GM23248 (cell line): Measurements from ENCODE around the gene BCR. TPM values are rescaled to one million over a fixed set of nuclear protein-coding genes. Genes with fewer than 3 reads are reported as not detected.

Experiments used
- DNase-seq: peaks from one replicate; pipeline ENCODE4 v3.0.0-alpha.2; 2015
- H2AFZ ChIP-seq: fragments of 200-600 bp; sonication (generic); 2 replicates; pipeline ENCODE4 v1.6.1; 2016; ENCODE audit warnings: antibody characterized with exemption
- H3F3A ChIP-seq: fragments of 200-600 bp; sonication (generic); 2 replicates; pipeline ENCODE4 v1.6.1; 2016; ENCODE audit warnings: mild to moderate bottlenecking, antibody characterized with exemption, mixed run types; ENCODE audit not compliant: insufficient read depth
- H3K27ac ChIP-seq: fragments of 200-600 bp; sonication (generic); 2 replicates; pipeline ENCODE4 v1.5.1; 2016; ENCODE audit warnings: mild to moderate bottlenecking
- H3K27me3 ChIP-seq: fragments of 200-600 bp; sonication (generic); replicated peaks from 2 replicates; pipeline ENCODE4 v1.6.1; 2016; ENCODE audit warnings: mild to moderate bottlenecking; ENCODE audit not compliant: insufficient read depth
- H3K36me3 ChIP-seq: fragments of 200-600 bp; sonication (generic); 2 replicates; pipeline ENCODE4 v1.6.1; 2016; ENCODE audit warnings: low read depth, mild to moderate bottlenecking
- H3K4me1 ChIP-seq: fragments of 200-600 bp; sonication (generic); 2 replicates; pipeline ENCODE4 v1.6.1; 2016; ENCODE audit warnings: mild to moderate bottlenecking; ENCODE audit not compliant: insufficient read depth
- H3K4me2 ChIP-seq: fragments of 200-600 bp; sonication (generic); one replicate; pipeline ENCODE4 v1.6.1; 2016; ENCODE audit warnings: mild to moderate bottlenecking; ENCODE audit not compliant: unreplicated experiment
- H3K4me3 ChIP-seq: fragments of 200-600 bp; sonication (generic); 2 replicates; pipeline ENCODE4 v1.5.1; 2016; ENCODE audit warnings: mild to moderate bottlenecking
- H3K79me2 ChIP-seq: fragments of 200-600 bp; sonication (generic); 2 replicates; pipeline ENCODE4 v1.6.1; 2016; ENCODE audit warnings: mild to moderate bottlenecking; ENCODE audit not compliant: insufficient read depth
- H3K9ac ChIP-seq: fragments of 200-600 bp; sonication (generic); 2 replicates; pipeline ENCODE4 v1.6.1; 2016; ENCODE audit warnings: mild to moderate bottlenecking
- H3K9me2 ChIP-seq: fragments of 200-600 bp; sonication (generic); 2 replicates; pipeline ENCODE4 v1.6.1; 2016; ENCODE audit warnings: mixed run types, mild to moderate bottlenecking, moderate library complexity; ENCODE audit not compliant: insufficient read depth
- H3K9me3 ChIP-seq: fragments of 200-600 bp; sonication (generic); one replicate; pipeline ENCODE4 v1.6.1; 2017; ENCODE audit warnings: low read depth
- H4K20me1 ChIP-seq: fragments of 200-600 bp; sonication (generic); 2 replicates; pipeline ENCODE4 v1.6.0; 2016; ENCODE audit not compliant: insufficient read depth
- EZH2 ChIP-seq: fragments of 200-600 bp; sonication (generic); IDR thresholded peaks from 2 replicates; pipeline ENCODE4 v1.6.1; 2018; ENCODE audit warnings: antibody characterized with exemption, mild to moderate bottlenecking; ENCODE audit not compliant: insufficient read depth, poor library complexity, severe bottlenecking
- EZH2phosphoT487 ChIP-seq: fragments of 200-600 bp; sonication (generic); IDR thresholded peaks from 2 replicates; pipeline ENCODE4 v1.6.1; 2018; ENCODE audit warnings: antibody characterized with exemption, moderate library complexity, mild to moderate bottlenecking, low read depth; ENCODE audit not compliant: insufficient read depth
- WGBS, 2 experiments: methylation state at CpG; one replicate each; pipeline ENCODE4 v1.1.6; 2015 to 2017; ENCODE audit warnings: low lambda C conversion rate in 2 of 2, low coverage in 1 of 2; ENCODE audit errors: missing lambda C conversion rate in 2 of 2; 5-methylcytosine and 5-hydroxymethylcytosine counted together
- in situ Hi-C: fragments of 300-500 bp; cut with MboI; formaldehyde crosslinking; loops from 2 replicates; pipeline ENCODE4 v1.15.0; 2020
- polyA plus RNA-seq: library from polyadenylated mRNA; unstranded; fragments of >200 nt; fragmentation: Nextera tagmentation; extraction: Ambion mirVana; gene quantifications from 2 replicates; pipeline ENCODE4 v1.2.1, GENCODE V29; 2016
- total RNA-seq: library from RNA; depleted of rRNA; stranded (reverse); fragments of >200 nt; shearing (Covaris generic); gene quantifications from 2 replicates; pipeline ENCODE4 v1.2.3, GENCODE V29; 2014

BCR gene
- total and polyA plus RNA-seq, 2 experiments from 2014 or later, result 4.7 to 30.0 TPM

DNA sequence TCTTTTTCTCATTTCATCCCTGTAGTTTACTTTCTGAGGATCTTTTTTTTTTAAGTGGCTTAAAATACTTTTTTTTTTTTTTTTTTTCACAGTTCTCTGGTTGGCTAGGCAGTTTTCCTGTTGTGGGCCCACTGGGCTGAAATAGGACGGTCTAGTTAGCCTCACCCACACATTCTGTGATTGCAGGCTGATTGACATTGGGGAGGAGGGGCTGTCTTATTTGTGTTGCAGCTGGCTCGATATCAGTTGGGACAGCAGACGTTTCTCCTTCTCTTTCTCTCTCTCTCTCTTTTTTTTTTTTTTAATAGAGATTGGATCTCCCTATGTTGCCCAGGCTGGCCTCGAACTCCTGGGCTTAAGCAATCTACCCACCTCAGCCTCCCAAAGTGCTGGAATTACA, 6.9 kb downstream of the BCR start:
- no peak overlapping the region for H2AFZ ChIP-seq
- in situ Hi-C loops, result loop anchor here (25.0 kb wide), 1 partner anchor 350 kb away; no protein-coding TSS in a partner anchor
- TF ChIP-seq EZH2, result no peak
- no peak for TF ChIP-seq EZH2phosphoT487
- peaks cover 28% of the 10 kb centered on the region for H3K4me1 ChIP-seq
- no peak overlapping the region for H3K9ac ChIP-seq
- H3K4me2 ChIP-seq, result no peak overlapping the region
- H3K27ac ChIP-seq, result no peak overlapping the region
- no peak overlapping the region for H3K4me3 ChIP-seq
- H3K9me2 ChIP-seq, result no peaks in the 10 kb centered on the region
- H3K27me3 ChIP-seq, result no peaks in the 10 kb centered on the region
- H3F3A ChIP-seq, result 0 out of 2 replicates have a peak, but pooled peaks cover 11% of the 10 kb centered on the region
- DNase-seq, result no peak
- 72 to 75% methylated on average over 4 of the region's 4 CpGs for WGBS, 2 experiments
- no peaks in the 10 kb centered on the region for H3K9me3 ChIP-seq
- no peaks in the 10 kb centered on the region for H3K36me3 ChIP-seq
- H3K79me2 ChIP-seq, result peaks cover 100% of the 10 kb centered on the region
- 0 out of 2 replicates have a peak, but pooled peaks cover 8% of the 10 kb centered on the region for H4K20me1 ChIP-seq

DNA sequence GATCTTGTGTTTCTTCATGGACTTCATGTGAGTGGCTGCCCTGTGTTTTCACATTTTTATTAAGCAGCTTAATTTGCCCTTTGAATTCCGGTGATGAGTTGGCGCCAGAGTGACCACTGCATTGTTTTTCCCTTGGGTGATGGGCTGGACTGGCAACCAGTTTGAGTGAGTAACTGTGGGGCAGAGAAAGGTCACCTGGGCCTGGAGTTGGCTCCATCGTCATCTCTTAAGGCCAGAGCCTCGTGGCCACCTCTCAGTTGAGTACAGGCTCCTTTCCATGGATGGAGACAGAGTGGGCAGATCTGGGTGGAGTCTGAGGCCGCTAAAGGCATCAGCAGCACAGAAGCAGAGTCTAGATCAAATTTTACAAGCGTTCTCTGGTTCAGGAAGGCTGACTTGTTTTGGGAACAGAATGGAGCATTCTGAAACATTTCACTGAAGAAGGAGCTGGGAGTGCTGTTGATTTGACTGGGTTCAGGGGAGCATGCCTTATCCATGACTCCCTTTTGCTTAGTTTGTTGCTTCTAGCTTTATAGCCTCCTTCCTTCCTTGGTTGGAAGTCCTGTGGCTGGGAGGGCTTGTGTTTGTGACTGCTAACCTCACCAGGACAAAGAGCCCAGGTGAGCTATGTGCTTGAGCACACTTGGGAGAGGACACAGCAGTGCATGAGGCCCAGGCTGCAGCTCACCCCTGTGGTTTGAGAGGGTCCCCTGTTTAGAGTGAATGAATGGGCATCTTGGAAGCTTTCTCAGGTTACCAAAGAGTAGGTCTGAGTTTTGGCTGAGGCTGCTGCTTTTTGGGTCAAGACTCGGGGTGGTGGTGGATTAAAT, 7.8 kb downstream of the BCR start:
- 82% methylated on average over 7 of the region's 7 CpGs for WGBS, 2 experiments
- Histone ChIP-seq H3F3A (0 out of 2 replicates have a peak, but pooled peaks cover 11% of the 10 kb centered on the region), H3K9me2 (no peaks in the 10 kb centered on the region), H3K79me2 (peaks cover 99% of the 10 kb centered on the region), H3K9ac (no peak overlapping the region), H3K4me1 (peaks cover 19% of the 10 kb centered on the region), H3K27me3 (no peaks in the 10 kb centered on the region), H3K36me3 (no peaks in the 10 kb centered on the region), H3K4me2 (no peak overlapping the region), H3K9me3 (no peaks in the 10 kb centered on the region), H4K20me1 (0 out of 2 replicates have a peak, but pooled peaks cover 8% of the 10 kb centered on the region), H3K27ac (peak overlapping the region; percentile 40; the same call in 1 of the 2 replicates), H3K4me3 (no peak overlapping the region), H2AFZ (no peak overlapping the region)
- TF ChIP-seq EZH2, result no peak
- no peak for TF ChIP-seq EZH2phosphoT487
- in situ Hi-C loops, result loop anchor here (25.0 kb wide), 1 partner anchor 349 kb away; no protein-coding TSS in a partner anchor
- DNase-seq, result peak; percentile 38

GRCh38 chr22:23190526-23190925, 10.2 kb downstream of the BCR start:
- in situ Hi-C loops, result loop anchor here (25.0 kb wide), 1 partner anchor 347 kb away; no protein-coding TSS in a partner anchor
- Histone ChIP-seq H3K4me2 (no peak overlapping the region), H3K36me3 (no peaks in the 10 kb centered on the region), H4K20me1 (0 out of 2 replicates have a peak, but pooled peaks cover 8% of the 10 kb centered on the region), H3K4me3 (no peak overlapping the region), H2AFZ (no peak overlapping the region), H3K9ac (no peak overlapping the region), H3K27ac (no peak overlapping the region), H3F3A (0 out of 2 replicates have a peak, but pooled peaks cover 11% of the 10 kb centered on the region), H3K79me2 (peaks cover 97% of the 10 kb centered on the region), H3K9me3 (no peaks in the 10 kb centered on the region), H3K27me3 (no peaks in the 10 kb centered on the region), H3K9me2 (no peaks in the 10 kb centered on the region), H3K4me1 (peaks cover 18% of the 10 kb centered on the region)
- no peak for TF ChIP-seq EZH2
- TF ChIP-seq EZH2phosphoT487, result no peak
- WGBS, 2 experiments, result 58 to 62% methylated on average over 9 of the region's 9 CpGs
- no peak for DNase-seq

- in situ Hi-C loops, result loop anchor here (25.0 kb wide), 1 partner anchor 345 kb away; no protein-coding TSS in a partner anchor
- TF ChIP-seq EZH2phosphoT487, result no peak
- TF ChIP-seq EZH2, result no peak
- WGBS, 2 experiments, result 99% methylated on average over 5 of the region's 5 CpGs
Measured at GRCh38 chr22:23192133-23192532, 11.8 kb downstream of the BCR start.

More at GRCh38 chr22:23192133-23192532, 11.8 kb downstream of the BCR start:
- H3F3A ChIP-seq, result 0 out of 2 replicates have a peak, but pooled peaks cover 11% of the 10 kb centered on the region
- no peak overlapping the region for H3K4me2 ChIP-seq
- H3K9me2 ChIP-seq, result no peaks in the 10 kb centered on the region
- no peaks in the 10 kb centered on the region for H3K36me3 ChIP-seq
- DNase-seq, result no peak
- no peaks in the 10 kb centered on the region for H3K9me3 ChIP-seq
- H3K79me2 ChIP-seq, result peaks cover 97% of the 10 kb centered on the region
- no peak overlapping the region for H3K4me3 ChIP-seq
- H3K9ac ChIP-seq, result no peak overlapping the region
- H3K27ac ChIP-seq, result no peak overlapping the region
- 0 out of 2 replicates have a peak, but pooled peaks cover 8% of the 10 kb centered on the region for H4K20me1 ChIP-seq
- peaks cover 18% of the 10 kb centered on the region for H3K4me1 ChIP-seq
- no peak overlapping the region for H2AFZ ChIP-seq
- H3K27me3 ChIP-seq, result no peaks in the 10 kb centered on the region
